Measurements from ENCODE around the gene DGUOK.

- TF ChIP-seq CTCF (IDR thresholded peaks at IDR 0.05) (no peak), POLR2A (IDR thresholded peaks at IDR 0.05) (no peak), EP300 (IDR thresholded peaks at IDR 0.05) (no peak), POLR2AphosphoS5 (IDR thresholded peaks at IDR 0.05) (no peak)
Measured at GRCh38 chr2:73981081-73982001, 54.7 kb downstream of the DGUOK start.

All from sigmoid colon (tissue), 4 donors.